HG03378 (cell line): ENCODE data around the gene BRIX1.
A peak's percentile ranks its signal among the peaks of the same experiment; 100 is the strongest.
"Not testable (repeated sequence)": the region's sequence is repeated elsewhere in the genome, so short reads cannot be mapped to it uniquely, and the experiment has no call there.

Source experiments
- ATAC-seq: cut with Tn5 transposase; IDR thresholded peaks from one replicate; pipeline ENCODE4 v1.9.1; 2021; ENCODE audit warnings: mild to moderate bottlenecking, moderate library complexity; ENCODE audit not compliant: unreplicated experiment

BRIX1 gene

DNA sequence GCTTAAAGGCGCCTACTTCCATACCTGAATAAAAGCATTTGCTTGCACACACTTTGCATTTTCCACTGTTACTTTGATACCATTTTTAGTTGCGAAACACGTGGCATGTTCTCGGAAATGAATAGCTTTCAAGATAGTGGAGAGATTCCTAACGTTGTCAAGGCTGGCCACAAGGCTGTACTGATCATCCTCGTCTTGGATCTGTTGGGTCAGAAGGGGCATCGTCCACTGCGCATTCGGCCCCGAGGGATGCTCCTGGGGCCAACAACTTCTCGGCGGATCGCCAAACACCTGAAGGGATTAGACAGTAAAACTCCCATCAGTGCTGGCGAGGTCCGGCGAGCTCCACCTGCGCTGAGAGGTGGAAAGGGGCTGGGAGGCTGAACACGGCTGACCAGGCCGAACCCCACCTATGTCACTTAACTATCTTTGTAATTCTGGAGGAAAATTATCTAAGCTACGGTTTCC lies 806 bp upstream of the BRIX1 start:
- ATAC-seq: peak; percentile 20

DNA sequence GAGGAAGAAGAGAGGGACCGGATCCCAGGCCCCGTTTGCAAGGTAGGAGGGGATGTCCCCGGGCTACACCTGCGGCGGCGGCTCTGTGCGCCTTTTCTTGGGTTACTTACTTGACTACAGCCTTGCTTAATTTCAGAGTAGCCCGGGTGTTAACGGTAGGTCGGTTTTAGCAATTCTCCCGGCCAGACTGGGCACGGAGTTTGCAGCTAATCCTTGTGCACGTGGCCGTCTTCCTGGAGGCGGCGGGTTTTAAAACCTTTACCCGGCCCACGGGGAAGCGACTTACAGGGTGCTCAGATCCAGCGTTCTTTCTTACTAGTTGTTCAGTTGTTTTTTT lies 313 bp downstream of the BRIX1 start:
- peak; percentile 13 for ATAC-seq

DNA sequence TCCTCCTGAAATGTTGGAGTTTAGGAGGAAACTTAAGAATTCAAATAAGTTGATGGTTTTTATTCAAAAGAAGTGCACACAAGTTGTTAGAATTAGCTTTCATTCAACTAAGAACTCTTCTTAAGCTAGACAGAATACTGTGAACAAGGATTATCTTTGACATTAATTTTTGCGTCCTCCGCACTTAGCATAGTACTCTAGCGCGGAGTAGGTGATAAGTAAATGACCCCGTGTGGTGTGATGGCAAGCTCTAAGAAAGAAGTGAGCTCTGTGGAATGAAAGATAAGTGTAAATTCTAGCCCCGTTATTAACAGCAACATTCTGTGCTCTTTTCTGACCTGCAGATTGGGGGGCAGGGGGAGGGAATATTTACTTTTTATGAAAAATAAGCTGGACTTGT lies 1.0 kb downstream of the BRIX1 start:
- no peak for ATAC-seq

DNA sequence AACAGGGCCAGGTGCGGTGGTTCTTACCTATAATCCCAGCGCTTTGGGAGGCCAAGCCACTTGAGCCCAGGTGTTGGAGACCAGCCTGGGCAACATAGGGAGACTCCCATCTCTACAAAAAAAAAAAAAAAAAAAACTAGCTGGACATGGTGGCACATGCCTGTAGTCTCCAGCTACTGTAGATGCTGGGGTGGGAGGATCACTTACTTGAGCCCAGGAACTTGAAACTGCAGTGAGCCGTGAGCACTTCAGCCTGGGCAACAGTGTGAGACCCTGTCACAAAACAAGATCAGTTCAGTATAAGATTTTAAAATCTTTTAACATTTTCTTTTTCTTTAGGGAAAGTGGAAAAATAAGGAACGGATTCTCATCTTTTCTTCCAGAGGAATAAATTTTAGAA lies 2.5 kb downstream of the BRIX1 start:
- no peak for ATAC-seq

DNA sequence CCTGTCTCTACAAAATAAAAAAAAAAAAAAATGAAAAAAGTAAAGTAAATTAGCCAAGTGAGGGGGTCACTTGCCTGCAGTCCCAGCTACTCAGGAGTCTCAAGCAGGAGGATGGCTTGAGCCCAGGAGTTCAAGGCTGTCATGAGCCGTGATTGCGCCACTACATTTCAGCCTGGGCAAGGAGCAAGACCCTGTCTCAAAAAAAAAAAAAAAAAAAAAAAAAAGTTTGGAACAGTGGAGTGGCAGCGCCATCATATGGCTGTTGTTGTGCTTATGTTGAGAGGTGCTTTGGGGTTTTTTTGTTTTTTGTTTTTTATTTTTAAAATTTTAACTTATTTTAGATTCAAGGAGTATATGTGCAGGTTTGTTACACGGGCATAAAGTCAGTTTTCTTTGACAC lies 3.6 kb downstream of the BRIX1 start:
- ATAC-seq: no peak

DNA sequence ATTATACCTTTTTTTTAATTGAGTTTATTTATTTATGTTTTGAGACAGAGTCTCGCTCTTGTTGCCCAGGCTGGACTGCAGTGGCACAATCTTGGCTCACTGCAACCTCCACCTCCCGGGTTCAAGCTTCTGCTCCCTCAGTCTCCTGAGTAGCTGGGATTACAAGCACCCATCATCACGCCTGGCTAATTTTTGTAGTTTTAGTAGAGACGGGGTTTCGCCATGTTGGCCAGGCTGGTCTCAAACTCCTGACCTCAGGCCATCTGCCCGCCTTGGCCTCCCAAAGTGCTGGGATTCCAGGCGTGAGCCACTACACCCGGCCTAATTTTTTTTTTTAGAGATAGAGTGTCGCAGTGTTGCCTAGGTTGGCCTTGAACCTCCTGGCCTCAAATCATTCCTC lies 7.7 kb downstream of the BRIX1 start:
- ATAC-seq: not testable (repeated sequence)

DNA sequence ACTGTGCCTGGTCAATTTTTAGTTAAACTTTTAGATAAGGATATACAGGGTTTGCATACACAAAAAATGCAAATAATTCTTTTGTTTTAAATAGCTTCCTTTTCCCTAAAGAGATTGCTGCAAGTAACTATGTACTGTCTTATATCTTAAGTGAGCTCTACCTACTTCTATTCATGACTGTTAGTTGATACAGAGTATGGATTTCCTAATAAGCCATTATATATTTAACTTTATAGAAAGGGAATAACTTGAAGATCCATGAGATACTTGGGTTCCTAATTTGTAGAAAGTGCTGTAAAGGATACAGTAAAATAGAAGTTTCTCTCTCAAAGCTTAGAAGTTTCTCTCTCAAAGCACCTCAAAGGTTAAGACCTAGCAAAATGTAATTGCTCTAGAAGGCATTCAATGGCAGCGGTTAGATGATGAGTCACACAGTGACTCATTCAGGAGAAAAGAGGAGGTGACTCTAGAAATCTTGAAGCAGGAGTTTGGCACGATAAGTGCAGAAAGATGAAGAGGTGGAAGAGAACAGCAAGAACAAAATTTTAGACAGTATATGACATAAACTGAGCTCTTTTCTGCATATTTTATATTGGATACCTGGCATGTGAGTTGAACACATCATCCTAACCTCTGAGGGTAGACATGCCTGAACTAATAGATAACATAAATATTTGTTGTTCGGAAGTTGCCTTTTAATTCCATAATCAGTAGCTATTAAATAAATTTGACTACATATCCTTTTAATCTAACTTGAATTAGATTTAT lies 8.4 kb downstream of the BRIX1 start:
- peak; percentile 80 for ATAC-seq

DNA sequence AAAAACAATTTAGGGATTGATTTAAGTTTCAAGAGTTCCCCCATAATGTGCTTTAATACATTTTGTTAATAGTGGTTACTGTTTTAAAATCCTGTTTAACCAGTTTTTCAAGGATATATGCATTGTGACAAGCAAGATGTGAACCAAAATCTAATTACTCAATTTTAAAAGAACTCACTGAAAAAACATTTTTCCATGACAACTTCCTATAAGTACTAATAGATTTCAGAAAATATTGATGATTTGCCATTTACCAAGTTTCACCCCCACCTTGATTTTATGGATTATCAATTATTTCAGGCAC lies 8.9 kb downstream of the BRIX1 start:
- ATAC-seq: no peak

DNA sequence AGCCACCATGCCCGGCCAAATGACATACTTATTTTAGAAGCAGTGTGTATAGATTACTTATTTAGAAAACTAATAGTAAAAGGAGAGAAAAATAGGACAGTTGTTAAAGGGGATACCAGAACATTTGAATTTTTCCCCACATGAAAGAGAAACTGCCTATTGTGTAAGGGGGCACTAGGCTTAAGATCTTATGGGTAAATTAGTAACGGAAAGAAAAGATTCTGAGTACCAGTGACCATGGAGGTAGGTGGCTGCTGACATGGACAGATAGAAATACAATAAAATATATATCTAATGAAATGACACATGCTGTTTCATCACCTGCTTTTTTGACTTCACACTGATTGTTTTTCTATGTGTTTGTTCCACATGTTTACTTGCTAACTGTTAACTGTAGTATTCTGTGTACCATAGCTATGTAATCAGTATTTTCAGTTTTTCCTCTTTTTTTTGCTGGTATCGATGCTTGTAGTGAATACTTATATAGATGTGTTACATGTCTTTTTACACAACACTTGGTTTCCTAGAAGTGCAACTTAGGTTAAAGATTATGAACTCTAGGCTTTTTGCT lies 10.9 kb downstream of the BRIX1 start:
- no peak for ATAC-seq

DNA sequence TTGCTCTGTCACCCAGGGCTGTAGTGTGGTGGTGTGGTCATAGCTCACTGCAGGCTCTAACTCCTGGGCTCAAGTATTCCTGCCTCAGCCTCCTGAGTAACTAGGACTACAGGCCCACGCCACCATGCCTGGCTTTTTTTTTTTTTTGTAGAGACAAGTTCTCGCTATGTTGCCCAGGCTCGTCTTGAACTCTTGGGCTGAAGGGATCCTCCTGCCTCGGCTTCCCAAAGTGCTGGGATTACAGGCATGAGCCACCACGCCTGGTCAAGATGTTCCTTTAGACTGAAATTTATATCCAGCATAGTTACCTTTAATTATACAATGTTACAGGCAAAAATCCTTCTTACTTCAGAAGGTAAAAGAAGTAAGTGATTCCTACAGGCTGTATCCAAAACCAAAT lies 12.3 kb downstream of the BRIX1 start:
- ATAC-seq: no peak

DNA sequence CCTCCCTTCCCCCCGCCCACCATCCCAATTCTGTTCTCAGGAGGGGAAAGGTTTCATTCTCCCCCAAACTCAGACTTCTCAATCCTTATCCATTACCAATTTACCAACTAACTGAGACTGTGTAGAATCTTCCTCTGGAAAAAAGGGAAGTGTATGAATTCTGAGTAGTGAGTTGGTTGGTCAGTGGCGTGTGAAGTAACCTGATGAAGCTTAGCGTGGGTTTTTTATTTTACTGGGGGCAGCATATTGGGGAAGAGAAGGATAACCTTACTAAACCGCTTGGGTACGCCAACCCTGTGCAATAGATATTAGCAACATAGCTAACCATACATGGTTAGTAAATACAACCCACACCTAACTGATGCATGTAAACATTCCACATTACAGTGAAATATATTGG lies 12.8 kb downstream of the BRIX1 start:
- no peak for ATAC-seq

DNA sequence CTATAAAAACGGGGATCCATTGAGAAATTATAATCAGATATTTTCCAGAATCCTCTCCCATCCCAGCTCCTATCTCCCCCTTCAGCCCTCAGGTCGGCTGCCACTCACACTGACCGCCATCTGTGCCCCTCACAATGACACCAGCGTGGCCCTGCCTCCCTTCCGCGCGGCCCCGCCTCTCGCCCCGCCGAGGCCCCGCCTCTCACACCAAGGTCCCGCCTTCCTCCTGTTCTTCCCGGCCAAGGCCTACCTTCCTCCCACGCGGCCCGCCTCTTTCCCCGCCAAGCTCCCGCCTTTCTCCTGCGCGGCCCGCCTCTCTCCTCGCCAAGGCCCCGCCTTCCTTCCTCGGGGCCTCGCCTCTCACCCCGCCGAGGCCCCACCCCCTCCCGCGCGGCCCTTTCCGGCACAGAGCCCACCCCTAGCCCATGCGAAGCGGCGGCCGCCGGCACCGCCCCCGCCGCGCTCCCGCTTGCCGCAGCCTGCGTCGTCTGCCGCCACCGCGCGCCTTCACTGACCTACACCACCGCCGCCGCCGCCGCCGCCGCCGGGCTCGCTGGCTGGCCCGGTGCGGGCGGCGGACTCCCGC lies 13.7 kb downstream of the BRIX1 start, which contains the start of gene DNAJC21:
TSS of gene DNAJC21 (plus strand) at position 426 of the 586 bp plus-strand sequence. CDS start 261 bp downstream, outside the sequence.
- peak; percentile 86 for ATAC-seq

DNA sequence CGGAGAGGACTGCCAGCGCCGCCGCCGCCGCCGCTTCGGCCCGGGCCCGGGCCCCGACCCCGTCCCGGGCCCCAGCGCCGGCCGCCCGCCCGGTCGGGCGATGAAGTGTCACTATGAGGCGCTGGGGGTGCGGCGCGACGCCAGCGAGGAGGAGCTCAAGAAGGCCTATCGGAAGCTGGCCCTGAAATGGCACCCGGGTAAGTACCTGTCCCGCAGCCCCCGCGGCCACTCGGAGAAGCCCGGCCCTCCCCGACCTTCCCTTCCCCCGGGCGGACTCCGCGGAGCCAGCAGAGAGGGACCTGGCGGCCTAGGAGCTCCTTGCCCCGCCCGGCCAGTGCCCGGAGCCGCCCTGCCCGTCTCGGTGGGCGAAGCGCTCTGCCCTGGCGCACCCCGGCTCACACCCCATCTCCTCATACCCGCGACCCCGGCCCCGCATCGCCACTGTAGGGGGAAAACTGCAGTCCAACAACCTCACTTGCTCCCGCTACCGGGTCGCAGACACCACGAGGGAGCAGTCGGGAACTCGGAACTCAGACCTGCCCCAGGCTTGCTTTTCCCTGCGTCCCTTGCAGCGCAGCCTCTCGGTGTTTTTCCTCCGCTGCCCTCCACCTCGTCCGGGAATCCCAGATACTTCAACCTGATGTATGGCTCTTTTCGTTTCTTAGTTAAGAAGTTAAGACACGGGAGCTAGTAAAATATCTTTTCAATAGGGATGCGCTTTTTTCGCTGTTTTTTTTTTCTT lies 14.4 kb downstream of the BRIX1 start:
- ATAC-seq: peak; percentile 72

DNA sequence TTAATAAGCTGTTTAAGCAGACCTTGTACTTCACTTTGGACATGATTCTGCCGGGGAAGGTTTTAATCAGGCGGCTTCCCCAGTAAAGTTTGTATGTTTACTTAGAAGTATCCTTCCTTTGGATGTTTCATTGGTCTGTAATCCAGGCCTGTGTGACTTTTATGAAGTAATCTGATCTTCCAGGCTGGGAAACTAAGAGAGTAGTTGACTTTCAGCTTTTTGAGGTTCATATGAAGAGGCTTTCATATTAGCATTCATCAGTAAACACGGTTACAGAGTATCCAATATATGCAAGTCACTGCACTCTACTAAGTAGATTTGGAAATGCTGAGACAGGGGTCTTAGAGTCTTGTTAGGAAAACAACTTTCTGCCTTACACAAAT lies 14.9 kb downstream of the BRIX1 start:
- ATAC-seq: no peak

DNA sequence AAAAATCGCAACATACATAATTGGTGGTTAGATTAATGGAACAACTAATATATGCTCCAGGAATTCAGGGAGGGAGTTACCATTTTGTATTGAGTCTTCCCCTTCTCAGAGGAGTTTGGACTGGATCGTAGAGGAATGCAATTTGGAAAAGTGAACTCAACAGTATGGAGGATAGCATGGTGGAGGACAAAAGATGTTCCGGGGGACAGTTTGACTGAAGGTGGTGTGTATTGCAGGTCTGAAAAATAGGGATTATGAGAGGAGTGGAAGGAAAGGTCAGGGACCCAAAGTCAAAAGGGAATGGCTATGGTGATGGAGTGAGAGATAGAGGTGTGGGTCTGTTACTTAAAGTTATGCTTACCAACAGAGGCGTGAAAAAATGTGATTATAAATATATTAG lies 15.4 kb downstream of the BRIX1 start:
- no peak for ATAC-seq

DNA sequence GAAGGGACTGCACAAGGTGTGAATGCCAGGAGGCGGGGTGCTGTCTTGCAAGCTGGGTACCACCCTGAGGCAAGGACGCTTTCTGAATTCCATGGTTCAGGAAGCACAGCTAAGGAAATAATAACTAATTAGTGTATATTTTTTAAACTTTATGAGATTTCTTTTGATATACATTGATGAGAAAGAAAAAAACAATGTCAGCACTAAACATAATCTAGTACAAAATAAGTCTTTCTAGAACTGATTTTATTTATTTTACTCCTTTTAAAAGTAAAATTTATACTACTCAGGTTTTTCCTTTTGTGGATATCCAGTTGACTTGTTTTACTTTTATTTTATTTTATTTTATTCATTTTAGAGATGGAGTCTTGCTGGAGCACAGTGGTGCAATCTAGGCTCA lies 17.4 kb downstream of the BRIX1 start:
- ATAC-seq: no peak

DNA sequence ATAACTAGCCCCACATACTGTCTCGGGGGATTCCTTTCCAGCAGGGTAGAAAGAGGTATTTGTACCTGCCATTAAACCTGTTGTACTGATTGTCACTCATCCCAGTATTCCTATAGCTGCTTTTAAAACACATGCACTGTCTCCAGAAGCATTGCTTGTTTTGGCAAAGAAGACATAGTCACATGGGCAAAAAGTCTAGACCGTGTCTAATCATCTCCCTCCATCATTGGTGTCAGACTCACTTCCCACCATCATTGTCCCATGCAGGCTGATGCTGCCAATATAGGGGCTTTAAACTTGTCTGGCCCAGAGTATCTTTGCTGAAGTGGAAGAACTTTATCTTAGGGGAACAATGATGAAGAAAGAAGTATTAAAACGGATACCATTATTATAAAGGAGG lies 26.4 kb downstream of the BRIX1 start:
- ATAC-seq: no peak

DNA sequence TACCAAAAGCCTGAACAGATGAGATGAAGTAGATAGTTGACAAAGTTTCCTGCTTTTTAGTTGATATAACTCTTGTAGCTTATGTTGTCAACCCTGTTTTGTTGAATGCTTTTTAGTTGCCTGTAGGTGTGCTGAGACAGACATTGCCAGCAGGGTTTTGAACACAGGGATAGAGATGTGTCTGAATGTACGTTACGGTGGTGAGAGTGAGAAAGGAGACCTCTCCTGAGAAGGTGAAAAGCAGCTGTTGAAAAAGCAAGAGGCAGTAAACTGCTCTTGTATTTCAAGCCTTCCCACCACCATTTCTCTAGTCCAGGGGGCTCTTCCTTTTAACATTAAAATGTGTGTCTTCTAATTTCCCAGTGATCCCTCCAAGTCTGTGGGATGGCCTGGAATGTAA lies 28.5 kb downstream of the BRIX1 start:
- no peak for ATAC-seq

DNA sequence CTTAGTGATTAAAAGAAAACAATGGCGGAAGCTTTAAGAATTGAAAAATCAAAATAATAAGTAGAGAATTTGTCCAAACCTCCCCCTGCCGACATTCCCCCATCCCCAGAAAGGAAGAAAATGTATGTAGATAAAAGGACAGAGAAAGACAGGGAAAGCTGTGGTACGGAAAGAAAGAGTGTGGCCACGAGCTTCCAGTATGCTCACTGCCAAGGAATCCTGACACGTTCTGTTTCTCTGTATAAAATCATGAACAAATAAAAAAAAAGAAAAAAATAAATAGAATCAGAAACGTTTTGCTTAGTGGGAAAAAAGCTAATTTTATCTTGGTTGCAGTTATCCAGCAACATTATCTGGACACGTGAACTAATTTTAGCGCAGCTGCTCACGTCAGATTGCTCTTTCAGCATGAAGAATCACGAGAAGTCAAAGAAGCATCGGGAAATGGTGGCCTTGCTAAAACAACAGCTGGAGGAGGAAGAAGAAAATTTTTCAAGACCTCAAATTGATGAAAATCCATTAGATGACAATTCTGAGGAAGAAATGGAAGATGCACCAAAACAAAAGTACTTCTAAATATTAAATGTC lies 29.0 kb downstream of the BRIX1 start:
- no peak for ATAC-seq

DNA sequence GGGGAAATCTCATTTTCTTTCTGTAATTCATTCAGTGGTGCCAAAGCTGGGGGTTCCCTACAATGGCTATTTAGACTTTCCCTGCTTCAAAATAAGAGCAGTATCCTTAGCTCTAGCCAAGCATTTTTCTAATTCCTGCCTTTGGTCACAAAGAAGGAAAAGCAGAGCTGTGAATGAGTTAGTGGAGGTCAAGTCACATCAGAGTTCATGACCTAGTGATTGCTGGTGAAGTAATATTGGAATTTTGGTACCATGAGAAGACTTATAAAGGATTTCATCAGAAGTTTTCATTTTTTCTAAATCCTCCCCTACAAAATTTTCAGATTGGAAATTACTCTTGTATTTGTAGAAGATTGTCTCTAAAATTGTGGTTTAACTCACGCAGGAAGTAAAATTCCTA lies 41.8 kb downstream of the BRIX1 start:
- no peak for ATAC-seq

DNA sequence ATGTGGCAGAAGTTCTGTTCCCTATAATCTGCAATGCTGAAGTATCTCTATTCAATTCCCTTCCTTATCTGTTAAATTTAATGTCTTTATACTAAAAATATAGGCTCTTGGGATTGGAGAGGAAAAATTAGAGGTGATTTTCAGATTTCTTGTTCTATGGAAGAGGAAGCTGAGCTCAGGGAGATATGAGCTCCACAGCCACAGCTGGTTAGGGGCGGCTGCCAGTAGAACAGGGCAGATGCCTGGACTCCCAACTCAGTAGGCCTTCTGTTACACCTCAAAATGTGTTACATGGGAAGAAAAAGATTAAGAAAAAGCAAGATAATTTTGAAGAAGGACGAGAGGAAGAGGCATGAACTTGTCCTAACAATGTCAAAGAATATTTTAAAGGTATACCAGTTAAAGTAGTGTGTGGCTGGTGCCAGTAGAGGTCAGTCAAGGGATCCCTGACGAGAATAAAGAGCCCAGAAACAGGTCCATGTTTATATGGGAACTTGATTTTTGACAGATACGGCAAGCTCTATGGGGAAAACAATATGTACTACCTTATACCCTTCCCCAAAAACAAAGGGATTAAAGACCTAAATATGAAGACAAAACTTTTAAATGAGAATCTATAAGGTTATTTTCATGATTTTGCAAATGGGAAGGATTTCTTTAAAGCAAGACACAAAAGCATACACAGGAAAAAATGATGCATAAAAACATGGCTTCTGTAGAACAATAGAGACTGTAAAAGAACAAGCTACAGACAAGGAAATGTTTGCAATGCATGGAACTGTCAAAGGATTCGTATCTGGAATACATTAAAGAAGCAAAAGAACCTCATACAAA lies 42.6 kb downstream of the BRIX1 start:
- ATAC-seq: peak; percentile 39
